AG04449 (cell line): Measurements from ENCODE around the gene TOP2B.

Source experiments
- CTCF ChIA-PET: fragments of 350-600 bp; formaldehyde crosslinking; extraction: SDS; loops from one replicate; lab custom pipeline; 2021; ENCODE audit warnings: antibody characterized with exemption; lab: Yijun Ruan, JAX
- POLR2A ChIA-PET: fragments of 400-600, 350-600 bp; formaldehyde crosslinking; extraction: SDS; loops from one replicate; lab custom pipeline; 2020; ENCODE audit warnings: antibody characterized with exemption, inconsistent platforms; lab: Yijun Ruan, JAX
- DNase-seq: peaks from one replicate; pipeline ENCODE4 v3.0.0-alpha.2; 2010; ENCODE audit warnings: low read depth, low spot score
- H3K4me3 ChIP-seq: 2 replicates; pipeline ENCODE4 v1.5.1; 2011; ENCODE audit warnings: low read depth, mild to moderate bottlenecking, control low read depth, low read length
- CTCF ChIP-seq: IDR thresholded peaks from one replicate; pipeline ENCODE4 v1.5.1; 2011; ENCODE audit warnings: mild to moderate bottlenecking, moderate library complexity, low read length, control low read depth, inconsistent platforms; ENCODE audit not compliant: insufficient read depth; ENCODE audit errors: missing control alignments

Gene TOP2B

GRCh38 chr3:25603703-25604102 lies 61.0 kb downstream of the TOP2B start:
- ChIA-PET CTCF (interaction anchor here (0.7 to 4.1 kb wide), 5 partner anchors 10 to 641 kb away, joined by 3 to 42 read pairs (median 3); no protein-coding TSS in a partner anchor), POLR2A (interaction anchor here (0.9 to 1.0 kb wide), 2 partner anchors 8 to 24 kb away, joined by 3 to 4 read pairs; no protein-coding TSS in a partner anchor)
- no peak for TF ChIP-seq CTCF
- DNase-seq, result no peak
- H3K4me3 ChIP-seq, result no peak overlapping the region

GRCh38 chr3:25597535-25598101 lies 67.1 kb downstream of the TOP2B start:
- no peak for TF ChIP-seq CTCF
- CTCF ChIA-PET, result interaction anchor here (2.5 kb wide), 1 partner anchor 634 kb away, joined by 12 read pairs; no protein-coding TSS in a partner anchor
- DNase-seq, result no peak
- no peak overlapping the region for H3K4me3 ChIP-seq
- POLR2A ChIA-PET, result interaction anchor here (0.6 kb wide), 1 partner anchor 627 kb away, joined by 3 read pairs; no protein-coding TSS in a partner anchor

- ChIA-PET POLR2A (interaction anchor here (3.5 kb wide), 1 partner anchor 166 kb away, joined by 14 read pairs; the partner anchor contains the start of gene RARB), CTCF (interaction anchor here (0.6 to 6.8 kb wide), 91 partner anchors 8 to 912 kb away, joined by 3 to 85 read pairs (median 5); partner anchors contain the start of gene RARB)
- H3K4me3 ChIP-seq, result no peak overlapping the region
- peak; percentile 73 for DNase-seq
- peak; percentile 29 for TF ChIP-seq CTCF
Measured at GRCh38 chr3:25594007-25594502, 70.7 kb downstream of the TOP2B start.

- POLR2A ChIA-PET, result interaction anchor here (1.5 to 3.5 kb wide), 2 partner anchors 165 to 169 kb away, joined by 4 to 14 read pairs; partner anchors contain the start of gene RARB
- TF ChIP-seq CTCF, result no peak
- H3K4me3 ChIP-seq, result no peak overlapping the region
- DNase-seq, result no peak
- CTCF ChIA-PET, result interaction anchor here (0.6 to 6.8 kb wide), 83 partner anchors 8 to 1580 kb away, joined by 3 to 85 read pairs (median 5); partner anchors contain the start of gene RARB
Measured at GRCh38 chr3:25593001-25593400, 71.7 kb downstream of the TOP2B start.

- CTCF ChIA-PET, result interaction anchor here (0.6 to 6.8 kb wide), 74 partner anchors 8 to 1580 kb away, joined by 3 to 85 read pairs (median 5); partner anchors contain the start of gene RARB
- no peak overlapping the region for H3K4me3 ChIP-seq
- POLR2A ChIA-PET, result interaction anchor here (1.5 to 3.5 kb wide), 2 partner anchors 165 to 168 kb away, joined by 4 to 14 read pairs; partner anchors contain the start of gene RARB
- peak; percentile 71 for DNase-seq
- peak; percentile 51 for TF ChIP-seq CTCF
Measured at GRCh38 chr3:25592510-25592968, 72.2 kb downstream of the TOP2B start.
